DMS153 treated with DMSO at 0.1 percent for 48 hours (cell line): Measurements from ENCODE around the gene EPB41L1.

Experiments used
- DNase-seq: peaks from one replicate; lab custom pipeline; 2025; ENCODE audit not compliant: unreplicated experiment; lab: John Stamatoyannopoulos, UW

The EPB41L1 gene

DNA sequence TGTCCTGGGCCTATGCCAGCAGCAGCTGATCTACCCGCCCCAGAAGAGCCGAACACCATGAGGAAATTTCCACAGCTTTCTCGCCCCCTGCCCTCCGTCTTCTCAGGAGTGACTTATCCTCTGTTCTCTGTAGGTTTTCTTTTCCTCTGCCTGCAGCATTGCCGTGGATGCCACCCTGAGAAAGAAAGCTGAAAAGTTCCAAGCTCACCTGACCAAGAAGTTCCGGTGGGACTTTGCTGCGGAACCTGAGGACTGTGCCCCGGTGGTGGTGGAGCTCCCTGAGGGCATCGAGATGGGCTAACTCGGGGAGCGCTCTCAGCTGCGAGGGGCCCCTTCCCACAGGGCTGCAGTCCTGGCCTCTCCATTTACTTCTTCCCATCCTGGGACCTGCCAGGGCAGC, 100.9 kb downstream of the EPB41L1 start:
- no peak for DNase-seq

DNA sequence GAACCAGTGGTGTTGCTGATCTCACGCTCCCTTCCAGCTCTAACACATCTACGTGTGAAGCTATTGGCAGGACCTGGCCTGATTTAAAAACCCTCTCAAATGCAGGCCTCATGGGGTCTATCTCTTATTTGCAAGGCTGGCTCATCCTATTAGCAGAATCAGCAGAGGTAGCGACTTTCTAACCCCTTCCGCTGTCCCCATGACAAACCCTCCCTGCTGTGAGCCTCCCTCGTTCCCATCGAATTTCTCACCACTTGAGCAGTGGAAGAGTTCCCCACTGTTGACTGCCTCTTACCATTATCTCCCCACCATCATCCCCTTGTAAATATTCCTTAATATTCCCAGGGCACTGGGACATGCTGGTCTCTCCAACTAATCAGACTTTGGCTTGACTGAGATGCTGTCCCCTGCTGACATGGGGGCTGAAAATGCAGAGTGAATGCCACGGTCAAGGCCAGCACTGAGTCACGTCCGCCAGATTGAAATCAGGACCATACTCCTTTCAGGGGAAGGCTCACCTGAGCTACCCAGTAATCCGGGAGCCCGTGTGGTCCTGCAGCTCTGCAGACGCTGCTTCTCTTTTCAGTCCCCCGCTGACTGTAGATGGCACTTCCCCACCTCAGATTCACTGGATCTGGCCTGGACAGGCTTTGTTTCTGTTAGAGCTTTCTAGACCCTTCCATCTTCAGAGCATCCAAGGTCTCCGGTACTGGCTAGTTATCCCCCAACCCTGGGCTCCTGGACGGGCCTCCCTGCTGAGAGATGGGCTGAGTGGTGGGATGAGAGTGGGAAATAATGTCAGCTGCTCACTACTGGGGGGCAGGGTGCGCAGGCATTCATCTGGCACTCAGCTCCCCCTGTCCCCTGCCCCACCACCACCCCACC, 104.9 kb downstream of the EPB41L1 start:
- DNase-seq: no peak

DNA sequence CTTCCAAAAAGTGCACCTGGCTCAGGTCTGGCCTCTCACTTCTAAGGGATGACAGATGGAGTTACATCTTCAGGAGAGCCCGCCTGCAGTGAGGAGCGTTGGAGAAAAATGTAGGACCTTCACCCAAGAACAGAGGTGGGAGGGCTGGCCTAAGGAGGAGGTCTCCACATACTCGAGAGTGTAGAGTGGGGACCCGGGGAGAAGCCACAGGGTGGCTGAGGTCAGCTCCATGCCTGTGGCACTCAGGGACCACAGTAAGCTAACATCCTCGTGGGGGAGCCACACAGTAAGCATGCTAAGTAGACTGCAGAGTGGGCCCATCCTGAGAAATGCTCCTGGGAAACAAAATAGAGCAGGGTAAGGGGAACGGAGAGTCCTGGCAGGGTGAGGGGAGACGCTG, 105.8 kb downstream of the EPB41L1 start:
- no peak for DNase-seq

- no peak for DNase-seq
Measured at GRCh38 chr20:36261389-36262105, 107.0 kb downstream of the EPB41L1 start.

DNA sequence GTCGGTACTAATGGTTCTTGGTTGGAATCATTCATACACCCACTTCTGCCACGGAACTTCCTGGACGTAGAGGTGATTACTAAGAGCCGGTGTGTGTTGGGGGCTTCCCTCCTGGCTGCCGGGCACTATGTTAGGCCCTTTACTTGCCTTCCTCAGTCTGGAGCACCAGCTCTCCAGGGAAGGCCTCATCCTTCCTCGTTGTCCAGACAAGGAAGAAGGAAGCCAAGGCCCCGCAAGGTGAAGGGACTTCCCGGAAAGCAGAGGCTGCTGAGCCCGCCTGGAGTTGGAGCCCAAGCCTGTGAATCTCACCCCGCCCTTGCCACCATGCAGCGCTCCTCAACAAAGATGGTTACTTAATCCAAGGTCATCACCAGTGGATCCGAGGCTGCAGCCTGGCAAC, 107.9 kb downstream of the EPB41L1 start:
- no peak for DNase-seq

DNA sequence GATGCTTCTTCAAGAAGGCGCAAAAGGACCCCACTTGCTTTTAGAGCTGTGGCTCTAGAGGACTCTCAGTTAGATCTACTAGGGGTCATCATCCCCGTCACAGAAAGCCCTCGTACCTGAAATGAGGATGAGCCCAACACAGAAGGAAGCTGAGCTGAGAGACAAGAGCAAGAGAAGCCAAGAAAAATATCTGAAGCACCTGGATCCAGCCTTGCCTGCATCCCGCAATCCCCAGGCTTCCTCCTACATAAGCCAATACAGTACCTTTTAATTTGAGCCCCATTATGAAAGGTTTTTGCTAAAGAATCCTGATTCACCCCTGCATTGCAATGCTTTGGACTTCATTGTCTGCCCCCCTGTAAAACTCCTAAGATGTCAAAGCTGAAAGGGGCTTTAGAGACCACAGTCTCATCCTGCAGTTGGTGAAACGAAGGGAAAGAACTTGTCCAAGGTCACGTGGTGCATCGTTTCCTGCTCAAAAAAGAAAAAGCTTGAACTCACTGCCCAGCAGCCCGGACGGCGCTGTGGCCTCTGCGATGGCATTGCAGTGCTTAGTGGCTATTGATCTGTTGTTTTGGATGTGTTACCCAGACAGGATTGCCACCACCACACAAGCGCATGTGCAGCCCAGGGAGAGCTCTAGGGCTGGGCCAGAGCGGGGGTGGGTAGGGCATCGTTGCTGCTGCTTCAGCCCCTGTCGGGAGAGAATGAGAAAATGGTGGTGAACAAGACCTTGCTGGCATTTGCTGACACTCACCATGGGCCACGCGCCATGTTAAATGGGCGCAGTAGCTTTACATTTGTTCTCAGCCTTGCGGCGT, 110.1 kb downstream of the EPB41L1 start:
- DNase-seq: no peak

GRCh38 chr20:36266189-36266588, 111.6 kb downstream of the EPB41L1 start:
- DNase-seq: no peak

DNA sequence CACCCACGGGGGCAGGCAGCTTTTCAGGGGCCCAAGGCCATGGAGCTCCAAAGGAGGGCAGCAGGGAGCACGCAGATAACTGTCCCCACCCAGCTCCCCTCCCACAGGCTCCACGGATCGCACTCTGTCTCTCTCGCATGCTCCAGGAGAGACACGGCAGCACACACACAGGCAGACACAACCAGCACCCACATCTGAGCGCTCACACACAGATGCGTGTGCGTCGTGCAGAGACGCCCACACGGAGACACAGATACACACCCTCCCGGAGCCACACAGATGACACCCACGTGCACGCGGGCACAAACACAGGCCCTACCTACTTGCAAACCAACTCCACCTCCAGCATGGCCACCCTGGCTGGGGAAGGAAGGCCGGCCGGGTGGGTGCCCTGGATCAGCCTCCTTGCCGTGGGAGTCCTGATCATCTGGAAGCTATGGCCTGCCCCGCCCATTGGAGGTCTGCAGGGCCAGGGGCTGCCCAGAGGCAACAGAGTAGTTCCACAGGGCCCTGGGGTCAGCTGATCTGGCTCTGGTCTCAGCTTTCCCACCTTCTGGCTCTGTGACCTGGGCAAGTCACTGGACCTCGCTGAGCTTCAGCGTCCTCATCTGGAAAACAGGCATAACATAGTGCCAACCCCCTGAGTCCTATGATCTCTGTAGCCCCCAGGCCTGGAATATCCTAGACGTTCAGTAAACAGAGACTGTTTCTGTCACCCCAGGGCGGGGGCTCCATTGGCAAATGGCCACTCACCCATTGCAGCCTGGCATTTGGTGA, 113.3 kb downstream of the EPB41L1 start:
- DNase-seq: no peak

DNA sequence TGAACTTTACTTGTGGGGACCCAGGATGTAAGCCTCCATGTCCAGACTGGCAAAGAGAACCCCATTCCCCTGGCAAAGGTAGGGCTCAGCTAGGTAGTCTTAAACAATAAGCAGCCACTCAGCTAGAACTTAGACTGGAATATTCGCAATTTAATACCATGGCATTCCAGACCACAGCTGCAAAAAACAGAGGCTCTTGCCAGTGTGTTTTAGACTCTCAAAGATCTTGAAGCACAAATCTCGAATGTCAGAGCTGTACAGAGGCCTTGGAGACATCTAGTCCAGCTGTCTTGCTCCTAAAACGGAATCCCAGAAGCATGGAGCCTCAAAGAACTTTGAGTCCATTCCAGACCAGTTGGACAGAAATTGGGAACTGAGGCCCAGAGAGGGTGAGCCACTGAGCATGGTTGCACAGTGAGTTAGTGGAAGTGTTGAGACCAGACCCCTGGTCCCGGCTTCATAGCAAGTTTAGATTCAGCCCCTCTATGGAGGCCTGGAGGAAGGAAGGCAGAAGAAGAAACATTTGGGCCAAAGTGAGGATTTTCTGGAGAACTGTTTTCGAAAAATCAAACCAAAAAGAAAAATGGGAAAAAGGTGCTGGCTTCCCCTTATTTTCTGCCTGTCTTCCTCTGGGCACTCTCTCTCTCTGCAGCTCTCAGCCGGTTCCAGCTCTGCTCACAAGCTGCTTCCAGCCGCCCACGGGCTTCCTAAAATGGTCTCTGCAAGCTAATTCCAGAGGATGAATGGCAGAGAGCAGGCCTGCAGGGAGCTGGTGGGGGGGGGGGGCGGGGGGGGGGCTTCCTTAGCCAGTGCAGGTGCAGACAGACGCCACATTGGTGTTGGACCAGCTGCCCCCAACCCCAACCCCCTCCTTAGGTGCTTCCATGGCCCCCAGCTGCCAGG, 114.2 kb downstream of the EPB41L1 start:
- no peak for DNase-seq

- DNase-seq: no peak
Measured at GRCh38 chr20:36269507-36269906, 115.0 kb downstream of the EPB41L1 start.

DNA sequence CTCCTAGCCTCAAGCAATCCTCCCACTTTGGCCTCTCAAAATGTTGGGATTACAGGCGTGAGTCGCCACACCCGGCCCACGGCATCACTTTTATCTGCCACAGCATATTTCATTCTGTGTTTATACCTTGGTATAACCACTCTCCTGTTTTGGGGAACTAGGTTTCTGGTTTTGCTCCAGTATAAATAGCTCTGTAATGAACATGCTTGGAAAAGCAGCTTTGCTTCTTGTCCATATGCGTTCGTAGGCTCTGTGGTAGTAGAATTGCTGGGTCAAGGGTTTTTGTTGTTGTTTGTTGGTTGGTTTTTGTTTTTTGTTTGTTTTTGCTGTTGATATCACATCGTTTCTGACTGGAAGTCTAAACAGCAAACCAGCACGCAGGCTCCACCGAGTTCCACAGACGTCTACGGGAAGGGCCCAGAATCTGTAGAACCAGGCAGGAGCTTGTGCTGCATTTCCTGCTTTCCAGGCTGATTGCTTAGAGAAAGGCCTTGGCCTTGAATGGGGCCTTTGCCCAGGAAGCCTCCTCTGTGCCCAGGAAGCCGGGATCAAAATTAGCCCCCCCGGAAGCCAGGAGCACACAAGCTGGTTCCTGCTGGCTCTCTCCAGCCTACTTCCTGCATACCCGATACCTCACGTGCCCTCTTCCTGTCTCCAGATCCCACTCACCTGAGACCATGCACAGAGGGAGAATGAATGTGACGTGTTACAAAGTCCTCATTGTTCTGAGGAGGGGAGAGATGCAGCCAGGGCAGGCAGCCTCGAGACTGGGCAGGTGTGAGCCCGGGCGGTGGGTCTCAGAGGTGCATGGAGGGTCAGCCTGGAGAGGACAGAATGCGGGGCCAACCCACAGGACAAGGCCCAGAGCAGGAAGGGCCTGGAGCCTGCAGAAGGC, 116.5 kb downstream of the EPB41L1 start:
- DNase-seq: no peak

DNA sequence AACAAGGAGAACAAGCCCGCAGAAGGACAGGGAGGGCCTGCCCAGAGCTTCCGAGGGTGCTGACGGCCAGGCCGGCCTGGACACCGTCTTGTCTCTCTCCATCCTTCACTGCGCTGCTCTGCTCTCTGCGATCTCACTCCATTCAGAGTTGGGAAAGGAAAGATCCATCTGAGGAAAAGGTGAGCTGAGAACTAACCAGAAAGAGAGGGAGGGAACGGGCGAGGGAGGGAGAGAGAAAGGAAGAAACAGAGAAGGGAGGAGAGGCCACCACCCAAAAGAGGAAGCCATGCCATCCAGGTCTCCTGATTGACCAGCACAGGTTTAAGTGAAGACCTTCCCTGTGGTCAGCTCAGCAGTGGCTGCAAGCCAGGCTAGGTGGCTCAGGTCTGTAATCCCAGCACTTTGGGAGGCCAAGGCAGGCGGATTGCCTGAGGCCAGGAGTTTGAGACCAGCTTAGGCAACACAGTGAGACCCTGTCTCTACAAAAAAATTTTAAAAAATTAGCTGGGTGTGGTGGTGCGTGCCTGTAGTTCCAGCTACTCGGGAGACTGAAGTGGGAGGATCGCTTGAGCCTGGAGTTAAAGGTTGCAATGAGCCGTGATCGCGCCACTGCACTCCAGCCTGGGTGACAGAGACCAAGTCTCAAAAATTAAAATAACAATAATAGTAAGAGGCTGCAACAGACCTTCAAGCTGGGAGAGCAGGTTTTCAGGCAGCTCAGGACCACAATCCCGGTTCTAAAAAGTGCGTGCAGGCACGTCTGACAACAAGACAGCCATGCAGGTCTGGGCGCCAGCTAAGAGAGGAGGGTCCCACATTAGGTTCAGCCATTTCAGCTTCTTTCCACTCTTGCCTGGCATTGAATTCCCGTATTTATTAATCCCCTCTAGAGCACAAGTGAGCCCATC, 117.4 kb downstream of the EPB41L1 start:
- DNase-seq: no peak

DNA sequence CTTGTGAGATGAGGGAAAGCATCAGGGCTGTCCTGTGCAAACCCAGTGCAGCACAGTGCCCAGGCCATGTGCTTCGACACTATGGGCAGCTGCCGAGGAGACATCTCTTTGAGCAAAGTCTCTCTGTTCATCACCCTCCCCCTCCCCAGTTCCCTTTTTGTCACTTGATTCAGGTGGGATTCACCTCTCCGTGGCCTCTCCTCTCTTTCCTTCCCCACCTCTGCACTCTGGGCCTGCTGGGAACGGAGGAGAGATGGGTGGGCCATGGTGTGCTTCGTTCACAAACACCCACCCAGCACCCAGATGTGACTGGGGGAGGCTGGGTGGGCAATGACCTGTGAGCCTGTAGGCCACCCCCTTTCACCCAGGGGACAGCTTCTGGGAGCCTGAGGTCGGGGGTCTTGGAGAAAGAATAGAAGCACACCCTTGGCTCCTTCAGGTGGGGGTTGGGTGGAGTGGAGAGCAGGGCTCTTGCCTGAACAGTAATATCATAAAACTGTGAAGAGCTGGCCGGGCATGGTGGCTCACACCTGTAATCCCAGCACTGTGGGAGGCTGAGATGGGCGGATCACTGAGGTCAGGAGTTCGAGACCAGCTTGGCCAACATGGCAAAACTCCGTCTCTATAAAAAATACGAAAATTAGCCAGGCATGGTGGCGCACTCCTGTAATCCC, 118.1 kb downstream of the EPB41L1 start:
- no peak for DNase-seq

- DNase-seq: no peak
Measured at GRCh38 chr20:36273414-36274180, 119.1 kb downstream of the EPB41L1 start.

DNA sequence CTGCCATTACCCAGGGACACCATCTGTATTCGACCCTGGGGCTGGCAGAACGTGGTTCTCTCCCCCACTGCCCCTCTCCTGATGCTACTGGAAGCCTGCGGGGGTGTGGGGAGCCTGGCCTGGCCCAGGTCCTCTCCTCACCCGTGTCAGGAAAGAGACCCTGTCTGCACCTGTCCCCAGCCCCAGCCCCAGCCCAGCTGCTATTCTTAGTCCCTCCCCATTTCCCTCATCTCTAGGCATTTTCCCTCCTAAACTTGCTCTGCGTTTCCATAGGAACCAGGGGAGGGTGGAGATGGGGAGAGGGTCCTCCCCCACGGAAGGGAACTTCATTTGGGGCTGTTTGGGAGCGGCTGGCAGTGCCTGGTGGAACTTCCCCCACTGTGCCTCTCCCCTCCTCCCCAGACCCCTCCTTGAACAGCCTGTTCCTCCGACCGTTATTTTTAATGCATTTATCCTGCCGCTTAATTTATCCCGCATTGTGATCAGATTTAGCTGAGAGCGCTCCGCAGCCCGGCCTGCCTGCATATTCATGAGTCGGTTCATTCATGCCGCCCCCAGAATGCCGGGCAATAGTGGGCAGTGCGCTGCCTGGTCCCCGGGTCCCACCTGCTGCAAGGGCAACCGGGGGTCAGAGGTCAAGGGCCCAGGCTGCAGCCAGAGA, 119.8 kb downstream of the EPB41L1 start:
- DNase-seq: no peak

GRCh38 chr20:36275011-36275410, 120.5 kb downstream of the EPB41L1 start:
- DNase-seq: no peak
